H4 (cell line): ENCODE results near the gene PUS7L. TPM values are rescaled to one million over a fixed set of nuclear protein-coding genes. Genes with fewer than 3 reads are reported as not detected.

Experiments
- total RNA-seq: library from RNA; depleted of rRNA; stranded (reverse); fragments of >200 nt; shearing (Covaris generic); gene quantifications from 2 replicates; pipeline ENCODE4 v1.2.3, GENCODE V29; 2014; rRNA removed

PUS7L gene
- total RNA-seq, 1 experiment from 2014 or later = 12.0 TPM

Other genes with a start within 250 kb of the PUS7L start
- 0.04 and 0.31 TPM in 2 replicates for gene ADAMTS20, start 206.6 kb downstream of the PUS7L start, total RNA-seq
- gene IRAK4, start 161 bp upstream of the PUS7L start, total RNA-seq = 9.9 and 20.2 TPM in 2 replicates
- gene TWF1, start 47.5 kb upstream of the PUS7L start, total RNA-seq = 118 and 143 TPM in 2 replicates
- 7.2 and 8.5 TPM in 2 replicates for gene TMEM117, start 77.3 kb upstream of the PUS7L start, total RNA-seq